ENCODE measurements around the gene ZNHIT2. TPM values are rescaled to one million over a fixed set of nuclear protein-coding genes. Genes with fewer than 3 reads are reported as not detected.

ZNHIT2 gene
- total RNA-seq, 1 experiment from 2014 or later: 16.5 TPM

Other genes with a start within 250 kb of the ZNHIT2 start
- gene EHD1, start 239.1 kb downstream of the ZNHIT2 start, total RNA-seq (2014; rRNA removed; shearing (Covaris generic); ENCODE audit: low replicate concordance): 53.4 and 68.3 TPM in 2 replicates
- gene ATG2A, start 200.5 kb downstream of the ZNHIT2 start, total RNA-seq (2014; rRNA removed; shearing (Covaris generic); ENCODE audit: low replicate concordance): 4.8 and 11.1 TPM in 2 replicates
- 13.2 and 16.0 TPM in 2 replicates for gene PPP2R5B, start 193.0 kb downstream of the ZNHIT2 start, total RNA-seq (2014; rRNA removed; shearing (Covaris generic); ENCODE audit: low replicate concordance)
- gene GPHA2, start 181.8 kb downstream of the ZNHIT2 start, total RNA-seq (2014; rRNA removed; shearing (Covaris generic); ENCODE audit: low replicate concordance): not detected in 2 replicates
- gene MAJIN, start 145.6 kb downstream of the ZNHIT2 start, total RNA-seq (2014; rRNA removed; shearing (Covaris generic); ENCODE audit: low replicate concordance): 0.38 TPM in 1 of 2 replicates, not detected in the other
- 2.3 TPM in 1 of 2 replicates, not detected in the other for gene BATF2, start 120.7 kb downstream of the ZNHIT2 start, total RNA-seq (2014; rRNA removed; shearing (Covaris generic); ENCODE audit: low replicate concordance)
- 118 and 140 TPM in 2 replicates for gene ARL2, start 103.5 kb downstream of the ZNHIT2 start, total RNA-seq (2014; rRNA removed; shearing (Covaris generic); ENCODE audit: low replicate concordance)
- 14.2 and 16.8 TPM in 2 replicates for gene SNX15, start 90.3 kb downstream of the ZNHIT2 start, total RNA-seq (2014; rRNA removed; shearing (Covaris generic); ENCODE audit: low replicate concordance)
- gene SAC3D1, start 76.5 kb downstream of the ZNHIT2 start, total RNA-seq (2014; rRNA removed; shearing (Covaris generic); ENCODE audit: low replicate concordance): 63.6 and 72.7 TPM in 2 replicates
- gene NAALADL1, start 59.1 kb downstream of the ZNHIT2 start, total RNA-seq (2014; rRNA removed; shearing (Covaris generic); ENCODE audit: low replicate concordance): 0.88 TPM in 1 of 2 replicates, not detected in the other
- 41.7 and 63.4 TPM in 2 replicates for gene CDCA5, start 33.7 kb downstream of the ZNHIT2 start, total RNA-seq (2014; rRNA removed; shearing (Covaris generic); ENCODE audit: low replicate concordance)
- 39.6 and 78.3 TPM in 2 replicates for gene ZFPL1, start 33.5 kb downstream of the ZNHIT2 start, total RNA-seq (2014; rRNA removed; shearing (Covaris generic); ENCODE audit: low replicate concordance)
- gene VPS51, start 21.5 kb downstream of the ZNHIT2 start, total RNA-seq (2014; rRNA removed; shearing (Covaris generic); ENCODE audit: low replicate concordance): 115 and 146 TPM in 2 replicates
- gene TM7SF2, start 5.8 kb downstream of the ZNHIT2 start, total RNA-seq (2014; rRNA removed; shearing (Covaris generic); ENCODE audit: low replicate concordance): 8.1 and 19.1 TPM in 2 replicates
- 139 and 153 TPM in 2 replicates for gene FAU, start 4.4 kb upstream of the ZNHIT2 start, total RNA-seq (2014; rRNA removed; shearing (Covaris generic); ENCODE audit: low replicate concordance)
- 66.7 and 84.9 TPM in 2 replicates for gene MRPL49, start 4.6 kb upstream of the ZNHIT2 start, total RNA-seq (2014; rRNA removed; shearing (Covaris generic); ENCODE audit: low replicate concordance)
- 4.3 and 5.4 TPM in 2 replicates for gene SYVN1, start 16.8 kb upstream of the ZNHIT2 start, total RNA-seq (2014; rRNA removed; shearing (Covaris generic); ENCODE audit: low replicate concordance)
- not detected in 2 replicates for gene SPDYC, start 52.5 kb upstream of the ZNHIT2 start, total RNA-seq (2014; rRNA removed; shearing (Covaris generic); ENCODE audit: low replicate concordance)
- gene CAPN1, start 64.2 kb upstream of the ZNHIT2 start, total RNA-seq (2014; rRNA removed; shearing (Covaris generic); ENCODE audit: low replicate concordance): 67.8 and 128 TPM in 2 replicates
- gene POLA2, start 144.3 kb upstream of the ZNHIT2 start, total RNA-seq (2014; rRNA removed; shearing (Covaris generic); ENCODE audit: low replicate concordance): 8.7 and 15.5 TPM in 2 replicates
- 4.6 TPM in 1 of 2 replicates, not detected in the other for gene CDC42EP2, start 197.2 kb upstream of the ZNHIT2 start, total RNA-seq (2014; rRNA removed; shearing (Covaris generic); ENCODE audit: low replicate concordance)
- 29.8 and 61.4 TPM in 2 replicates for gene DPF2, start 216.2 kb upstream of the ZNHIT2 start, total RNA-seq (2014; rRNA removed; shearing (Covaris generic); ENCODE audit: low replicate concordance)
- 0.23 and 1.5 TPM in 2 replicates for gene TIGD3, start 237.1 kb upstream of the ZNHIT2 start, total RNA-seq (2014; rRNA removed; shearing (Covaris generic); ENCODE audit: low replicate concordance)